GM19328 (cell line): ENCODE measurements around the gene WRAP73.

Source experiments
- ATAC-seq: cut with Tn5 transposase; IDR thresholded peaks from one replicate; pipeline ENCODE4 v1.9.1; 2021; ENCODE audit warnings: mild to moderate bottlenecking, moderate library complexity; ENCODE audit not compliant: unreplicated experiment

The WRAP73 gene

DNA sequence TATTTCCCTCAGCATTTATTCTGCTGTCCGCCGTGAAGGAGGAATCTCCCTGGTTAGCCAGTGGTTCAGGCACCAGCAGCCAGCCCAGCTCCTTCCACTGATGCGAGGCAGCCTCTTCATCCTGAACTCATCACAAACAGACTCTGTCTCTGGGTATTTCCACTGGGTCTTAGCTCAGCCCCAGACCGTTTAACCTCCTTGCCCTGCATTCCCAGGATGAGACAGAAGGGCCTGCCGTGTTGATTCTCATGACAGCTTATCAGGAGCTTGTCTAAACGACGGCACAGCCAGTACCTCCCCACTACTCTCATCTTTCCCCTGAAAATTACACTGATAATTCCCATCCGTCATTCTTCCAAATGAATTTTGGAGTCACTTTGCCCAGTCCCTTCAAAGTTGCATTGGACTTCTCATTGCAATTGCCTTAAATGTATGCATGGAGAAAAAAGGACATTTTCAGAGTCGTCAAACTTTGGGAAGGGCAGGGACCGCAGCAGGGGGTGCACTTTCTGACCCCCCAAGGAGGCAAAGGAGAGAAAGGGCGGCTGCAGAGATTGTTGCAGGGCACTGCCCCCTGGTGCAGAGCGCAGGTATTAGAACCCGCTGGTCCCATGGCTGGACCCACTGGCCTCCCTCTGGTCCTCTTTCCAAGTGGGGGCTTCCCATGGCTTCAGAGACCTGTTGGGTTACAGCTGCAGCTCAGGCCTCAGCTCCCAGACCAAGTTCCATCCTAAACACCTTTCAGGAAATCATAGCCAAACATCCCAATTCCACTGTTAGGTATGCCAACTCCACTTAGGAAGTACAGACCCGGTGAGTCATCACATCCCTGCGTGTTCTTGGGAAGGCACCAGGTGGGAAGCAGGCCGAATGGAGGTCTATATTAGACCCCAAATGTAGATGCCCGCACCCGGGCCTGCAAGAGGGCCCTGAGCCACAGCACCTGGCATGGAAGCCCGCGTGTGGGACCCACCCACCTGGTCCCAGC, 34.9 kb downstream of the WRAP73 start:
- no peak for ATAC-seq

- ATAC-seq: no peak
Measured at GRCh38 chr1:3612123-3612522, 37.8 kb downstream of the WRAP73 start.

DNA sequence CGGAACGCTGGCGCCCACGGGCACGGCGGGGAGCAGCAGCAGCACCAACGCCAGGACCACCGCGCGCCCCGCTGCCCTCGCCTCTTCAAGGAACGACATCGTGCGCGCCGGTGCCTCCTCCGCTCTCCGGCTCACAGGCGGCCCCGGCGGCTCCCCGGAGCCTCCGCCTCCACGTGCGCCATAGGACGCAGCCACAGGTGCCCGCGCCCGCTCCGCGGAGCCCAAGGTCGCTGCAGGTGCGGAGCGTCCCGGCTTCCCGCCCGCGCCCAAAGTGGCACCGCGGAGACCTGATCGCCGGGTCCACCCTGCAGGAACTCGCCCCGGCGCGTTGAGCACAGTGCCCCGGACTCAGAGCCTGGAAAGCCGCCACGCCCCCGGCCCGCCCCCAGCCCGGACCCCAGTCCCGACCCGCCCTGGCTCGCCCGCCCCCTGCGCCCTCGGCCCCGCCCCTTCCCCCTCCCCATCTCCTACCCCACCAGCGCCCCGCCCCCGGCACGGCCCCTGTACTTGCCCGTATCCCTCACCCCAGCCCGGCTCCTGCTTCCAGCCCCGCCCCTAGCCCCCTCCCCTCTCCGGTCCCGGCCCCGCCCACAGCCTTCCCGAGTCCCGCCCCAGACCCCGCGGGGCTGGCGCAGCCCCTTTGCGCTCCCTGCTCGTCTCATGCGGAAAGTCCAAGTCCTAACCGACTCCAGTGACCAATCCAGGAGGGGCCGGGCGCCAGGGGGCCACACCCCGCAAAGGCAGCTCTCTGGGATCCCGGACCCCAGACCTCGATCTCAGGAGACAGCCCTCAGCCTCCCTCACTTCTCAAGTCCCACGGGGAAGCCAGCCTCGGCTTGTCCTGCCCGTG, 38.5 kb downstream of the WRAP73 start, which contains the start of gene MEGF6:
TSS of gene MEGF6 (minus strand) at position 339 of the 850 bp plus-strand sequence. CDS start at position 99, 240 bp downstream.
- ATAC-seq: no peak

- ATAC-seq: no peak
Measured at GRCh38 chr1:3610527-3611169, 39.3 kb downstream of the WRAP73 start.

- ATAC-seq: no peak
Measured at GRCh38 chr1:3609769-3610526, 40.0 kb downstream of the WRAP73 start.

DNA sequence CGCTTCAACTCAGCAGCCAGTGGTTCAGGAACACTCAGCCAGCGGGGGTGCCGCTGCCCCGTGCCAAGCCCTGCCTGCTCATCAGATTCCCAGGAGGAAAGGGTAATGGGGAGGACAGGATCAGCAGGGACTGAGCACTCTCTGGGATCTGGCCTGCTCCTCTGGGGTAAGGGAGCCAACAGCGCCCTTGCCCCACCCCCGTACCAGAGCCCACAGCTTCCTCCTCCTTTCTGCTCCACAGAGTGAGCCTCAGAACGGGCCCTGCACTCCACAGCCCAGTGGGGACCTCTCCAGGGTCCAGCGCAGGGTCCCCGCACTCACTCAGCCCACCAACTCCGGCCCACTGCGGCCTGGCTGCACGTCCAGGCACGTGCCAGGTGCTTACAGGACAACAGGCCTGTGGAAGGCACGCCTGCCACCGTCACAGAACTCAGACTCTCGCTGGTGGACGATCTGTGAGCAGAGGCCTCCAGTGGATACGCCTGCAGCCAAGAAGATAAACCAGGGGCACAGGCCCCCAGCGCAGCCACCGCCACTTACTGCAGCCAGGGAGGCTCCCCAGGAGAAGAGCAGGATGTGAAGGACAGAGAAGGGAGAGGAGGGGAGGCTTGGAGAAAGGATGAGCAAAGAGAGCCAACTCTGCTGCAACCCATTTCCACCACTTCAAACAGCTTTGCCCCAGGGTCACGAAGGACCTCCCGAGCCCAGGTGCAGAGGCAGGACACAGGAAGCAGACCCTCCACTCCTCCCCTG, 40.7 kb downstream of the WRAP73 start:
- no peak for ATAC-seq

DNA sequence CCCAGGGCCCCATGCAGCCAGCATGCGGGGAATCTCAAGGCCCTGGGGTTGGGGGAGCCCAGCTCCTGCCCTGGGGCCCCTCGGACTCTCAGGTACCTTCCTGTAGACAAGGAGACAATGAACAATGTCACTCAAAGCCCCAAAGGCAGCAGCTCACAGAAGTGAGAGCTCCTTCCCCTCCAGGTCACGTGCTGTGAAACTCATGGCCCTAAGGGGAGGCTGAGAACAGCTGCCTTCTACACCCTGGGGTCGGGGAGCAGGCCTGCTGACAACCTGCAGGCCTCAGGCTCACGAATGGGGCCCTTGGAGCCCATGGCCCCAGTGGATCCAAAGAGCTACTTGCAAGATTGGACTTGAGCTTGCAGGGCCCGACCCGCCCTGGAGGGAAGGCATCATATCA, 41.7 kb downstream of the WRAP73 start:
- ATAC-seq: no peak

GRCh38 chr1:3607703-3608065, 42.2 kb downstream of the WRAP73 start:
- ATAC-seq: no peak

- ATAC-seq: no peak
Measured at GRCh38 chr1:3606779-3607702, 42.9 kb downstream of the WRAP73 start.

DNA sequence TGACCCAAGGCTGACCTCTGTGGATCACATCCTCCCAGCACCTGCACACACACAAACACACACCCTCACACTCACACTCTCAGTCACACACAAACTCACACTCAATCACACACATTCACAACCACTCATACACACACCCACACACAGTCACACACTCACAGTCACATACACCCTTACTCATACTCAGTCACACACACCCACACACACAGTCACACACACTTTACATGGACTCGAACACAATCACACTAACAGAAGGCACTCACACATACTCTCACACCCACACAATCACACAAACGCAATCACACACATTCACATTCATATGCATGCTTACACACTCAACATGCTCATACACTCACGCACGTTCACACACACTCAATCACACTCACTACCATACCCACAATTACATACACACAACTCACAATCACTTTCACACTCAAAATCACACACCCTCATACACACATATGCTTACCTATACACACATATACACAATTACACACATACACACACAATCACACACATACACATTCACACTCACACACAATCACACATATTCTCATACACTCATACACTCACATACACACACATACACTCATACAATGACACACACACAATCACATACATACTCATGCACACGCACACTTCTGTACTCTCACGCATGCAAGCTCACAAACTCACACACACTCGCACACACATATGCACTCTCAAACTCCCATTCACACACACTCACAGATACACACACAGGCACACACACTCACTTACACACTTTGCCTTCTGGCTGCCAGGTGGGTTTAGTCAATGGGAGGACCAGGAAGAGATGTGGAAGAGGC, 44.7 kb downstream of the WRAP73 start:
- ATAC-seq: no peak

DNA sequence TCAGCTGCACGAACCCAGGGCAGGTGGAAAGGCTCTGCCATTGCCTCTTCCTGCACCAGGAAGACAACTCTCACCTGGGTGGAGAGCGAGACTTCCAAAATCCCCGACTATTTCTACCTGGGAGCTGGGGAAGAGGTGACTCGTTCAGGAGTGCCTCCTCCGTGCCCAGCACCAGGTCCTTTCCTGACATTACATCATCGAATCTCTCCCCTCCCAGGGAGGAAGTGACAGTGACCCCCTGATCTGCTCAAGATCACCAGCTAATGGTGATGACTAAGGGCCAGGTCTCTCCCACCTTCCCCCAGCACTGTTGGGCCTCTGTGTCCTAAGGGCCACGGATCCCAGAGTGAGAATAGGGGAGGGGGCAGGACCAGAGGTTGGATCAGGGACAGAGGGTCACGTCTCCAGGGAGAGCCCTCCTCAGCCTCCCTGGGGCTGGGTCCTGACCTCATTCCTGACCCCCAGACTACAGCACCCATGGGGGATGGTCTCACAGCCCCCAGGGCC, 45.4 kb downstream of the WRAP73 start:
- no peak for ATAC-seq

DNA sequence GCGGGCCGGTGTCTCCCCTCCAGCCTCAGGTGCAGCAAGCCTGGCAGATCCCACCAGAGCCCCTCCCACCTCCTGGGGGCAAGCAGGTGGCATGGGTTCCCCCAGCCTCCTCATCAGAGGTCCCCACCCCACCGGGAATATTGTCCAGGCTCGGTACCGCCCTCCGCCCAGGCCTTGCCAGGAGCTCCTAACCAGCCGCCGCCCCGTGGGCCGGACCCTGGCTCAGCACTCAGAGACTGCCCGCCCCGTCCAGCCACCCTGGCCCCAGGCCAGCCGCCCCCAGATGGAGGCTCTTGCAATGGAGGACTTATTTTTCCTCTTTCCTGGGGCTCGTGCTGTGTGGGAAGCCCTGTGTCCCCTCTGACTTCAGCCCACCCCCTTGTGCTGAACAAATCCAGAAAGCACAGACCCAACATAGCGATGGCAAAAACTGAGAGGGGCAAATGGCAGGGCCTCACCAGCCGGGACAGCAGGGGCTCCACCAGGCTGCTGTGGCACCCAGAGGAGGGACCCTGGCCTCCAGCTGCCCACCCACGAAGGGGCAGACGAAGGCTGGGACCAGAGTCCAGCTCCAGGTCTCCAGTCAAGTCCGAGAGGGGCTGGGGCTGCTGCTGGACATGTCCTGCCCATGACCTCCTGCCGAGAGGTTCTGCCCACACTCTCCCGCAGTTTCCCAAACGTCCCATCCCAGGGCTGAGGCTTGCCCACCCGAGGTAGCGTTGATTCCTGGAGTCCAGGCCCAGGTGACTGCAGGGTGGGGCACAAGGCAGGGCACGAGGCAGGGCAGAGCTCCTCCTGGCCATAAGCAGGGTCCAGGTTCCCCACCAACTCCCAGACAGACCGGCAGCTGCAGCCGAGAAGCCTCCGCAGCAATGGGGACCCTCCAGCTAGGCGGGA, 46.1 kb downstream of the WRAP73 start:
- no peak for ATAC-seq

DNA sequence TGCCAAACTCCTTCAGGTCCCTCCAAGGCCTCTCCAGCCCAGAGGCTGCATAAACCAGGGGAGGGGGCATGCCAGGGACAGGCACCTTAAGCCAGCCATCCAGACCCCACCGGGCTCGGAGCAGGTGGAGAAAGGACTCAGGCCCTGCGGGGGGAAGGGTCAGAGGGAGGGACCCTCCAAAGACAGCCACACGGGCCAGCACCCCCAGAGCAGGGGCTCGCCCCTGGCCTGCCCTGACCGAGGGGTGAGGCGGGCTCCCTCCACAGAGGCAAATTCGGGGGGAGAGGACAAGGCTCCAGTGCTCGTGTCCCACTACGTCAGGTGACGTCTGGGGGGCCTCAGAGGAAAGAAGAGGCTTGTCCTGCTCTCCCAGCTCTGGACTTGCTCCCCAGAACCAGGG, 46.7 kb downstream of the WRAP73 start:
- no peak for ATAC-seq

DNA sequence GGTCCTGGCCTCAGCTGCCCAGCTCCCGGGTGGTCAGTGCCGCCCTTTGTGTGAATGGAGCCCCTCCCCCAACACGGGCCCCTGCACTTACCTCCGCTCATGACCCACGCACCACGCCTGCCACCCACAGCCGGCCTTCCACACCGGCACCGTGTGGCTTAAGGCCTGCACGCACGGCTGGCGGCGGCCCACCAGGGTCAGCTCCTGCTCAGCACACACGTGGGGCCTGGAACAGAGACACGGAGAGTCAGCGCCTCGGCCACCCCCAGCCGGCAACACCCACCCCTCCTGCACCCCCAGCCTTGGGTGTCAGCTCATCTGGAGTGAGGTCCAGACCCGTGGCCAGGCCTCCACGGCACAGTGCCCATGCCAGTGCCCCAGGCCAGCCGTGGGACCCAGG, 47.5 kb downstream of the WRAP73 start:
- ATAC-seq: no peak

DNA sequence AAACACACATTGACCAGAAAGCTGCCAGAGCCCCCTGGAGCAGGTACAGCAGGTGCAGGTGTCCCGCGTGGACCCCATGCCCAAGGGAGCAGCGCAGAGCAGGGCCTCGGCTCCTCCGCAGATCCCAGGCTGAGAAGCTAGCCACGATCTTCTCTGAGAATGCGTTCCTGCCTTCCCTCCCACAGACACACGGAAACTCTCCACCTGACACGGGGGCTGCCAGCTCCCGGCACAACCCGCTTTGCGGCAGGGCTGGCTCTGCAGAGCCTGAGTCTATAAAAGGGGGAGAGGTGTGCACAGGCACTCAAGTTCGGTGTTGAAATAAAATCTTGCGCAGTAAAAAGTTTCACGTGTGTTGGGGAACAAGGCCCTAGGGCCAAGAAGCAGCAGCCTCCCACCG, 48.2 kb downstream of the WRAP73 start:
- ATAC-seq: no peak

DNA sequence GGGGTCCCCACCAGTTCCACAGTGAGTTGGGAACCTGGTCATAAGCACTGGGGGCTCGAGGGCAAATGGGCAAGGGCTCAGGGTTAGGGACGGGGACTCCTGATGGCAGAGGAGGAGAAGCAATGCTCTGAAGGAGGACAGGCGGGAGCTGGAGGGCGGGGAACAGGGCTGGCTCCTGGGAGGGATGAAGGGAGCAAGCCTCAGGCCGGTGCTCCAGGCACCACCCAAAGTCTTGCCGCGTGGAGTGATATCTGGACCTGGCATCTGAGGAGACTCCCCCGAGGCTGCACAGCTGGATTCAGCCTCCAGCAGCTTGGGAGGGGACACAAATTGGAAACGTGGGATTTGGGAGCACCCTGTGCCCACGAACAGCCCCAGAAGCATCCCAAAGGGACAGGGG, 49.5 kb downstream of the WRAP73 start:
- ATAC-seq: no peak

GRCh38 chr1:3599816-3600215, 50.1 kb downstream of the WRAP73 start:
- no peak for ATAC-seq
